HL-60/S4 (cell line): Measurements from ENCODE around the gene ORM2.
"Not testable (repeated sequence)": the region's sequence is repeated elsewhere in the genome, so short reads cannot be mapped to it uniquely, and the experiment has no call there.

Source experiments
- in situ Hi-C: fragments of 300-500 bp; cut with MboI; formaldehyde crosslinking; loops from 2 replicates; pipeline ENCODE4 v1.14.3; 2022; ENCODE audit warnings: low sequenced_read_pairs

Gene ORM2

GRCh38 chr9:114312513-114312875 lies 17.2 kb upstream of the ORM2 start:
- in situ Hi-C loops, result no loop called here

- in situ Hi-C loops, result no loop called here
These were observed 16.5 kb upstream of the ORM2 start for GRCh38 chr9:114313186-114313585.

GRCh38 chr9:114314256-114314867 lies 15.3 kb upstream of the ORM2 start:
- in situ Hi-C loops, result no loop called here

- in situ Hi-C loops, result no loop called here
These were observed 14.6 kb upstream of the ORM2 start for GRCh38 chr9:114314881-114315722.

- in situ Hi-C loops, result no loop called here
These were observed 13.8 kb upstream of the ORM2 start for GRCh38 chr9:114315723-114316363.

GRCh38 chr9:114316605-114317230 lies 13.0 kb upstream of the ORM2 start:
- in situ Hi-C loops, result no loop called here

GRCh38 chr9:114317665-114318357 lies 11.9 kb upstream of the ORM2 start:
- in situ Hi-C loops, result no loop called here

GRCh38 chr9:114318416-114318815 lies 11.3 kb upstream of the ORM2 start:
- in situ Hi-C loops, result no loop called here

GRCh38 chr9:114319147-114319546 lies 10.5 kb upstream of the ORM2 start:
- in situ Hi-C loops, result no loop called here

GRCh38 chr9:114320710-114321109 lies 9.0 kb upstream of the ORM2 start:
- in situ Hi-C loops, result not testable (repeated sequence)

GRCh38 chr9:114321759-114322158 lies 7.9 kb upstream of the ORM2 start:
- in situ Hi-C loops, result no loop called here

- in situ Hi-C loops, result not testable (repeated sequence)
These were observed 7.4 kb upstream of the ORM2 start for GRCh38 chr9:114322160-114322818.

GRCh38 chr9:114322831-114323531 lies 6.7 kb upstream of the ORM2 start, which contains the start of gene ORM1:
Gene ORM1 (plus strand): TSS chr9:114323098. CDS start chr9:114323134, 36 bp downstream.
- in situ Hi-C loops, result not testable (repeated sequence)

- in situ Hi-C loops, result not testable (repeated sequence)
These were observed 5.8 kb upstream of the ORM2 start for GRCh38 chr9:114323849-114324248.

GRCh38 chr9:114324492-114324891 lies 5.2 kb upstream of the ORM2 start:
- in situ Hi-C loops, result no loop called here

GRCh38 chr9:114324965-114325364 lies 4.7 kb upstream of the ORM2 start:
- in situ Hi-C loops, result not testable (repeated sequence)

- in situ Hi-C loops, result not testable (repeated sequence)
These were observed 3.9 kb upstream of the ORM2 start for GRCh38 chr9:114325684-114326254.

GRCh38 chr9:114327749-114328148 lies 1.9 kb upstream of the ORM2 start:
- in situ Hi-C loops, result no loop called here

GRCh38 chr9:114328357-114328820 lies 1.3 kb upstream of the ORM2 start:
- in situ Hi-C loops, result not testable (repeated sequence)
